Putamen (tissue), 1 donor: ENCODE results near the gene COL15A1.
"Not testable (repeated sequence)": the region's sequence is repeated elsewhere in the genome, so short reads cannot be mapped to it uniquely, and the experiment has no call there.

Experiments
- DNase-seq: peaks from one replicate; pipeline ENCODE4 v3.0.0-alpha.2; 2016; ENCODE audit warnings: low spot score

The COL15A1 gene

GRCh38 chr9:98943682-98944056 is at the start of gene COL15A1:
Gene COL15A1 (plus strand): TSS chr9:98943907. CDS start chr9:98944062, 155 bp downstream.
- no peak for DNase-seq

GRCh38 chr9:98894171-98894570 is 49.5 kb upstream of the COL15A1 start:
- no peak for DNase-seq

GRCh38 chr9:98894761-98895160 is 48.9 kb upstream of the COL15A1 start:
- no peak for DNase-seq

- DNase-seq: no peak
Observed at GRCh38 chr9:98896632-98897031, 47.1 kb upstream of the COL15A1 start.

GRCh38 chr9:98897745-98898144 is 46.0 kb upstream of the COL15A1 start:
- no peak for DNase-seq

- no peak for DNase-seq
Observed at GRCh38 chr9:98899408-98900056, 44.2 kb upstream of the COL15A1 start.

- no peak for DNase-seq
Observed at GRCh38 chr9:98900244-98900643, 43.5 kb upstream of the COL15A1 start.

GRCh38 chr9:98900725-98901124 is 43.0 kb upstream of the COL15A1 start:
- DNase-seq: no peak

GRCh38 chr9:98901843-98902242 is 41.9 kb upstream of the COL15A1 start:
- not testable (repeated sequence) for DNase-seq

- no peak for DNase-seq
Observed at GRCh38 chr9:98902516-98902915, 41.2 kb upstream of the COL15A1 start.

- DNase-seq: no peak
Observed at GRCh38 chr9:98902925-98903324, 40.8 kb upstream of the COL15A1 start.

- DNase-seq: no peak
Observed at GRCh38 chr9:98903961-98904411, 39.7 kb upstream of the COL15A1 start.

- no peak for DNase-seq
Observed at GRCh38 chr9:98905015-98905414, 38.7 kb upstream of the COL15A1 start.

GRCh38 chr9:98906273-98907040 is 37.2 kb upstream of the COL15A1 start:
- DNase-seq: no peak

- no peak for DNase-seq
Observed at GRCh38 chr9:98907055-98907454, 36.7 kb upstream of the COL15A1 start.

GRCh38 chr9:98908897-98909634 is 34.6 kb upstream of the COL15A1 start:
- no peak for DNase-seq

- DNase-seq: no peak
Observed at GRCh38 chr9:98909935-98910334, 33.8 kb upstream of the COL15A1 start.

GRCh38 chr9:98911042-98911441 is 32.7 kb upstream of the COL15A1 start:
- no peak for DNase-seq

GRCh38 chr9:98911738-98912137 is 32.0 kb upstream of the COL15A1 start:
- DNase-seq: not testable (repeated sequence)

- DNase-seq: no peak
Observed at GRCh38 chr9:98912450-98912849, 31.3 kb upstream of the COL15A1 start.

- DNase-seq: no peak
Observed at GRCh38 chr9:98913044-98913443, 30.7 kb upstream of the COL15A1 start.

GRCh38 chr9:98913705-98914104 is 30.0 kb upstream of the COL15A1 start:
- DNase-seq: no peak

- DNase-seq: no peak
Observed at GRCh38 chr9:98915599-98915998, 28.1 kb upstream of the COL15A1 start.
